Heart left ventricle (tissue), 13 donors: ENCODE data around the gene SVEP1.

ENCODE experiments used
- CTCF ChIP-seq, 12 donors: fragments of 200-600 bp; sonication (generic) in 4 of 12; IDR thresholded peaks; one replicate each; pipeline versions ENCODE4 v1.5.0 to v1.8.0; 2018 to 2022; ENCODE audit warnings: antibody characterized with exemption in 12 of 12, mild to moderate bottlenecking in 5 of 12
- POLR2A ChIP-seq, 2 donors: fragments of 450-650 bp; IDR thresholded peaks; one replicate each; pipeline ENCODE4 v1.6.1; 2017; ENCODE audit warnings: antibody characterized with exemption in 2 of 2, mild to moderate bottlenecking in 2 of 2, moderate library complexity in 2 of 2
- donor health status: ischemic (EF 13 %, LVEDD 7.1; RV severe dilation, severe dysfunction).
- donor health status: DM: no; HTN: yes; CAD: no.
- donor health status: DM: no; HTN: no; CAD: no.
- donor health status: ischemic (EF 25% LVEDD 6.9; RV normal size, moderate dysfunction).
- donor health status: ischemic (EF 25% LVEDD 5.7; RV mildly dilated, moderate dysfunction).
- donor health status: ischemic (EF 35%, LVEDD 5.7; RV mildly dilated, moderate dysfunction).
- donor health status: nonischemic (EF 11% LVEDD 7.7; RV severe dilation, severe dysfunction).
- donor health status: DM: yes; HTN: yes; CAD: no.
- donor health status: PGD.
- donor health status: ischemic (EF 29% LVEDD 5.4; RV normal size, mild dysfunction).
- donor health status: nonischemic (EF 23%, LVEDD 6.1; RV moderate dilation, normal function).

GRCh38 chr9:110601098-110601497, 21.6 kb upstream of the SVEP1 start:
- TF ChIP-seq CTCF (IDR thresholded peaks at IDR 0.05) (no peak), POLR2A (IDR thresholded peaks at IDR 0.05) (no peak)
